Adrenal gland (tissue), 12 donors: ENCODE measurements around the gene FMO2. TPM values are rescaled to one million over a fixed set of nuclear protein-coding genes. Genes with fewer than 3 reads are reported as not detected.

Experiments used
- DNase-seq, 7 donors: peaks; one replicate each; pipeline ENCODE4 v3.0.0-alpha.2; 2019 to 2020
- H3K27ac ChIP-seq, 5 donors: fragments of 200-600 bp; sonication (generic) in 4 of 5; 1 replicate in 3 of 5; 2 replicates in 2 of 5; pipeline versions ENCODE4 v1.5.1 to v1.8.0; 2016 to 2020; ENCODE audit warnings: mild to moderate bottlenecking in 1 of 5
- H3K27me3 ChIP-seq: fragments of 200-600 bp; 2 replicates; pipeline ENCODE4 v1.8.0; 2021
- H3K36me3 ChIP-seq, 2 donors: fragments of 200-600 bp; replicated peaks in 1 of 2; 1 replicate in 1 of 2; 2 replicates in 1 of 2; pipeline versions ENCODE4 v1.5.1 to v1.8.0; 2018 to 2022
- H3K4me1 ChIP-seq, 2 donors: fragments of 200-600 bp; replicated peaks in 1 of 2; 1 replicate in 1 of 2; 2 replicates in 1 of 2; pipeline versions ENCODE4 v1.5.1 to v1.8.0; 2018 to 2021
- H3K4me3 ChIP-seq, 4 donors: fragments of 200-600 bp; sonication (generic) in 3 of 4; one replicate each; pipeline ENCODE4 v1.5.1; 2016 to 2018
- H3K9me3 ChIP-seq, 3 donors: fragments of 200-600 bp; sonication (generic) in 1 of 3; replicated peaks in 1 of 3; 1 replicate in 2 of 3; 2 replicates in 1 of 3; pipeline versions ENCODE4 v1.5.1 to v1.8.0; 2016 to 2021
- POLR2A ChIP-seq, 2 donors: fragments of 450-650 bp; IDR thresholded peaks; one replicate each; pipeline ENCODE4 v1.6.1; 2017; ENCODE audit warnings: antibody characterized with exemption in 2 of 2, mild to moderate bottlenecking in 2 of 2, moderate library complexity in 1 of 2
- WGBS, 4 donors: extraction: QIAGEN DNeasy Blood & Tissue Kit in 2 of 4; methylation state at CpG; one replicate each; pipeline versions ENCODE4 v1.1.5 to v1.1.7; 2013 to 2017; 5-methylcytosine and 5-hydroxymethylcytosine counted together
- intact Hi-C, 2 donors: fragments of 100-400 bp; cut with DNase I; formaldehyde crosslinking; loops; one replicate each; pipeline versions ENCODE4 v1.14.1 to v1.15.0; 2022 to 2023
- polyA plus RNA-seq, 3 donors: library from polyadenylated mRNA; stranded (reverse); fragments of 200-250 nt in 2 of 3; fragments of 350-450 nt in 1 of 3; fragmentation: Illumina TruSeq in 1 of 3; extraction: RNeasy Lipid Tissue Mini Kit (QIAGEN cat#74804) in 1 of 3; gene quantifications; one replicate each; pipeline ENCODE4 v1.2.3, GENCODE V29; 2013 to 2014
- total RNA-seq, 9 donors: library from RNA; depleted of rRNA in 4 of 9; stranded (reverse); fragments of >200 nt in 4 of 9; fragments of 120-200 nt in 1 of 9; fragmentation: NEBNext Ultra II Directional in 1 of 9; extraction: Animal tissue kit (Norgen Biotek cat#: 25700) in 1 of 9; gene quantifications; one replicate each; pipeline versions ENCODE4 v1.1.0 to v1.2.4, GENCODE V29; 2013 to 2023
- TF ChIP-seq, protein P1 (sequence below), 6 experiments: fragments of 450-650 bp in 4 of 6; fragments of 200-600 bp in 2 of 6; sonication (generic) in 1 of 6; IDR thresholded peaks; 1 replicate in 5 of 6; 2 replicates in 1 of 6; pipeline versions ENCODE4 v1.5.1 to v1.8.0; 2016 to 2021; ENCODE audit warnings: antibody characterized with exemption in 6 of 6, mild to moderate bottlenecking in 2 of 6, moderate library complexity in 1 of 6
- donor health status: healthy with polysubstance abuse.
- donor health status: Bipolar disorder and iron deficiency.
- donor health status: DM: yes; HTN: yes; CAD: no.
- donor health status: DM: no; HTN: no; CAD: no.
- donor health status: DM: no; HTN: no; CAD: no.
- donor health status: DM: yes; HTN: yes; CAD: no.

The FMO2 gene
- total and polyA plus RNA-seq, 12 donors: 0.72 to 149 (median 47.9) TPM

DNA sequence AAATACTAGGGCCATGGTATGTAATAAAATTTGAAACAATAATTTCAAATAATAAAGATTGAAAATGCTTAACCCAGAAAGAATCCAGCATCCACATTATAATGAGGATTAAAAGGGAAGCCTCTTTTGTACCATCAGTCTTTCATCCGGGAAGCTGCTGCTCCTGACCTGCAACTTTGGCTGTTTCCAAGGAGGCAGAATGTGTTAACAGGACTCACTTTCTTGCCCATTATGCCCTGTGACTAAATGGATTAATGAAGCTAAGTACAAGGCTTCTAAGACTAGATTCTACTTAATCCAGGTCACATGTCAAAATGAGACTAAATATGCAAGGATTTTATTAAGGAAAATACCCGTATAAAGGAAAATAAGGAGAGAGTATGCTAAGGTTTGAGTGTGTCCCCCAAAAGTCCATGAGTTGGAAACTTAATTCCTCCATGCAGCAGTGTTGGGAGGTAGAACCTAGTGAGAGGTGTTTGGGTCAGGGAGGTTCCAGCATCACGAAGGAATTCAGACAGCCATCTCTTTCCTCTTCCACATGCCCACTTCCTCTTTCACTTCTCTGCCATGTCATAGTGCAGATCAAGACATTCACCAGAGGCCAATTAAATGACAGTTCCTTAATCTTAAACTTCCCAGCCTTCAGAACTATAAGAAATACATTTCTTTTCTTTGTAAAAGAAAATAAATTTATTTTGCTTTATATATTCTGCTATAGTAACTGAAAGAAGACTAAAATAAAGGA, 27.7 kb downstream of the FMO2 start:
- intact Hi-C loops: no loop called here
- no peaks in the 10 kb centered on the region for H3K4me1 ChIP-seq
- H3K9me3 ChIP-seq: no peaks in the 10 kb centered on the region
- no peak for DNase-seq
- H3K36me3 ChIP-seq: no peaks in the 10 kb centered on the region
- no peaks in the 10 kb centered on the region for H3K27me3 ChIP-seq
- no peak overlapping the region for H3K27ac ChIP-seq
- TF ChIP-seq, protein P1, sequence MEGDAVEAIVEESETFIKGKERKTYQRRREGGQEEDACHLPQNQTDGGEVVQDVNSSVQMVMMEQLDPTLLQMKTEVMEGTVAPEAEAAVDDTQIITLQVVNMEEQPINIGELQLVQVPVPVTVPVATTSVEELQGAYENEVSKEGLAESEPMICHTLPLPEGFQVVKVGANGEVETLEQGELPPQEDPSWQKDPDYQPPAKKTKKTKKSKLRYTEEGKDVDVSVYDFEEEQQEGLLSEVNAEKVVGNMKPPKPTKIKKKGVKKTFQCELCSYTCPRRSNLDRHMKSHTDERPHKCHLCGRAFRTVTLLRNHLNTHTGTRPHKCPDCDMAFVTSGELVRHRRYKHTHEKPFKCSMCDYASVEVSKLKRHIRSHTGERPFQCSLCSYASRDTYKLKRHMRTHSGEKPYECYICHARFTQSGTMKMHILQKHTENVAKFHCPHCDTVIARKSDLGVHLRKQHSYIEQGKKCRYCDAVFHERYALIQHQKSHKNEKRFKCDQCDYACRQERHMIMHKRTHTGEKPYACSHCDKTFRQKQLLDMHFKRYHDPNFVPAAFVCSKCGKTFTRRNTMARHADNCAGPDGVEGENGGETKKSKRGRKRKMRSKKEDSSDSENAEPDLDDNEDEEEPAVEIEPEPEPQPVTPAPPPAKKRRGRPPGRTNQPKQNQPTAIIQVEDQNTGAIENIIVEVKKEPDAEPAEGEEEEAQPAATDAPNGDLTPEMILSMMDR (IDR thresholded peaks at IDR 0.05): no peak
- no peak for TF ChIP-seq POLR2A (IDR thresholded peaks at IDR 0.05)
- WGBS, 4 donors: 75 to 82% (median 80%) methylated on average over 3 of the region's 3 CpGs
- H3K4me3 ChIP-seq: no peak overlapping the region

DNA sequence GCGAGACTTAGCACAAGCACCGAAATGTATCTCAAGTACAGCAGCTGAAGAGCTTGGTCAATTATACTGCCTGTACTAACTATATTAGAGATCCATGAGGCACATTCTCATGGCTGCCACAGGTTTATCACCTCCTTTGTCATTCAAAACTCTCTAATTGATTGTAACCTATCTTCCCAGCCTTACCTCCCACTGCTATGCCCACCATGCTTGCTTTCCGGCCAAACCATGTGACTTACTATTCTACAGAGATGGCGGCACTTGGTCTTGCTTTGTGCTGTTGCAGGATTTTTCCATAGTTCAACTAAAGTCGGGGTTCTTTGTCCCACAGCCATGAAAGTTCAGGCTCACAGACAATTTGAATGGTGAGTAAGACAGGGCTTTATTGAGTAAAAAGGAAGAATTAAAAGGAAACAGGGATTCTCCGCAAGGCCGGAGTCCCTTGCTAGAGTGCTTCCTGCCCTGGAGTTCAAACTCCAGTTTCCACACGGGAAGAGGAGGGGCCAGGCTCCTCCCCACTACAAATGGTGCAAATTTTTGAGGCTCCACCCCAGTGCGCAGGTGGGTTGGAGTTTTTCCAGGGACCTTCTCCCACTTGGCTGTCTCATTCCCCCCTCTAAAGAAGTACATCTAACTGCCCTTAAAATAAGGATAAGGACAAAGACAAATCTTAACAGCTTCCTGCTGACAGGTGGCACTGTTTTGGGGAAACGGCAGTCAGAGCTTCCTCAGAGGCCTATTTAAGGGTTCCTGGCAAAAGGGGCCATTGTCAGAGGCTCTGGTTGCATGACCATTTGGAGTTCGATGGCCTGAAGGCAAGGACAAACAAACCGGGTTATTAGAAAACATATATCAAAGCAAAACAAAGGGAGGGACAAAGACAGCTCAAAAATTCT, 28.7 kb downstream of the FMO2 start:
- 71 to 79% (median 73%) methylated on average over 12 of the region's 12 CpGs for WGBS, 4 donors
- intact Hi-C loops: no loop called here
- DNase-seq: no peak

DNA sequence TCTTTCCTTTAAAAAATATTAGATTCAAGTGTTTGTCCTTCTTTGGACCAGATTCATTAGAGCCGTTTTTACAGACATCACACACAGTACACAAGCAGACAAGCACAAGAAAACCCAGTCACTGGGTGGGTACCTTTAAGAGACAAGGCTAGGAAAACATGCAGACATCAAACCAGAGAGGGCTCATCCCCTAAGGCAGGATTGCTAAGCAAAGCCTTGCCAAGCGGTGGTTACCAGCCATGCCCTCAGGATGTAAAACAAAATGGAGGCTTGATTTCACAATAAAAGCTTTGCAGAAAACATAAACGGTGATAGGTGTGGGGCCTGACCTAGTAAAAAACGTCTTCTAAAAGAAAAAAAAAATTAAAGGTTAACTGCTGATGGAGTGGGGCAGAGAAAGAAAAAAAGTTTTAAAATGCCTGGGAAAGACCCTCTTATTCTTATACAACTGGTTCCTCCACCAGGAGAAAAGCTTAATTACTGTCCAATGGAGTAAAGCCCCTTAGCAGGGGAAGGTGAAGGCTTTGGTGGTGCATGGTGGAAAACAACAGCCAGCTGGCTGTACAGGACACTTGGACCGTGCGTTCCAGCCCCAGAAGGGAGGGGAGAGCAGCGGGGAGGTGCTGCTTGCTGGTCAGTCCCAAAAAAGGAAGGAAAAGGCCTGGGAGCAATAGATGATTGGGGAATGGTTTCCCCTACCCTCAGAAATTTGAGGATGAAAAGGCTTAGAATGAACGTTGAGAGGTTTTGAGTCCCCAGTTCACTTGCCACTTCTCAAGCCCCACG, 32.8 kb downstream of the FMO2 start:
- no peak for DNase-seq
- no peak overlapping the region for H3K4me3 ChIP-seq
- peaks cover 0 to 6% of the 10 kb centered on the region in 2 donors for H3K4me1 ChIP-seq
- no peaks in the 10 kb centered on the region for H3K27me3 ChIP-seq
- no peak overlapping the region for H3K27ac ChIP-seq
- TF ChIP-seq POLR2A (IDR thresholded peaks at IDR 0.05): no peak
- TF ChIP-seq, protein P1 (IDR thresholded peaks at IDR 0.05): no peak
- H3K36me3 ChIP-seq: no peaks in the 10 kb centered on the region
- H3K9me3 ChIP-seq: no peaks in the 10 kb centered on the region
- intact Hi-C loops: no loop called here
- WGBS, 4 donors: 67 to 83% (median 79%) methylated on average over 9 of the region's 9 CpGs

More for the DNA sequence above, 28.7 kb downstream of the FMO2 start:
- Histone ChIP-seq H3K27me3 (no peaks in the 10 kb centered on the region), H3K27ac (no peak overlapping the region), H3K4me3 (no peak overlapping the region), H3K9me3 (no peaks in the 10 kb centered on the region), H3K36me3 (no peaks in the 10 kb centered on the region), H3K4me1 (no peaks in the 10 kb centered on the region)
- TF ChIP-seq, protein P1 (IDR thresholded peaks at IDR 0.05): no peak
- no peak for TF ChIP-seq POLR2A (IDR thresholded peaks at IDR 0.05)

DNA sequence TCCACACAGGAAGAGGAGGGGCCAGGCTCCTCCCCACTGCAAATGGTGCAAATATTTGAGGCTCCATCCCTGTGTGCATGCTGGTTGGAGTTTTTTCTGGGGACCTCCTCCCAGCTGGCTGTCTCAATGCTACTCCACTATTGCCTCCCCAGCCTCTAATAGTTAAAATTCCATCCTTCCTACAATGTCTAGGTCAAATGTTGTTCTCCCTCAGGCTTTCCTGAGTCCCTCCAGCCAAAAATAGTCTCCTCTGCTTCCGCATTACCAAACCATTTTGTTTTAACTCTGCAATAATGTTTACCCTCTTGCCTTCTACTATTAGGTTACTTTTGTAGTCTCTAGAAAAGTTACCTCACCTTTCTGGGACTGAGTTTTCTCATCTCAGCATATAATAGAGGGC, 33.6 kb downstream of the FMO2 start:
- intact Hi-C loops: no loop called here
- no peak overlapping the region for H3K27ac ChIP-seq

More for the DNA sequence above, 33.6 kb downstream of the FMO2 start:
- 0 to 71% (median 64%) methylated on average over 1 of the region's 1 CpG for WGBS, 4 donors
- no peaks in the 10 kb centered on the region for H3K36me3 ChIP-seq
- TF ChIP-seq, protein P1 (IDR thresholded peaks at IDR 0.05): no peak
- TF ChIP-seq POLR2A (IDR thresholded peaks at IDR 0.05): no peak
- H3K9me3 ChIP-seq: no peaks in the 10 kb centered on the region
- H3K27me3 ChIP-seq: no peaks in the 10 kb centered on the region
- no peak overlapping the region for H3K4me3 ChIP-seq
- no peak for DNase-seq
- H3K4me1 ChIP-seq: peaks cover 0 to 6% of the 10 kb centered on the region in 2 donors
